ENCODE results near the gene CRYGS.

- TF ChIP-seq YY1 (IDR thresholded peaks at IDR 0.05; ENCODE audit: insufficient read depth, insufficient read length) (no peak), ZNF274 (IDR thresholded peaks at IDR 0.05; ENCODE audit: low read depth, low read length) (no peak), SUZ12 (IDR thresholded peaks at IDR 0.05; ENCODE audit: extremely low read depth, insufficient read depth, insufficient read length) (no peak)
These were observed 37.9 kb downstream of the CRYGS start for GRCh38 chr3:186506191-186506739.

Data from NT2/D1 (cell line).